BJ (cell line): ENCODE data around the gene C1orf50. TPM values are rescaled to one million over a fixed set of nuclear protein-coding genes. Genes with fewer than 3 reads are reported as not detected.

Source experiments
- CTCF ChIA-PET: fragments of 350-600 bp; formaldehyde crosslinking; extraction: SDS; loops from one replicate; lab custom pipeline; 2021; ENCODE audit warnings: antibody characterized with exemption, inconsistent platforms; lab: Yijun Ruan, JAX
- POLR2A ChIA-PET: fragments of 300-600 bp; sonication (Branson Sonifier 250); formaldehyde crosslinking; extraction: SDS; loops from one replicate; lab custom pipeline; 2021; ENCODE audit warnings: antibody characterized with exemption; lab: Charles Lee
- DNase-seq: peaks from one replicate; pipeline ENCODE4 v3.0.0-alpha.2; 2011; ENCODE audit warnings: low read depth
- H3K27me3 ChIP-seq: 2 replicates; pipeline ENCODE4 v1.6.0; 2011; ENCODE audit warnings: low read length; ENCODE audit not compliant: control insufficient read depth, insufficient read depth
- H3K36me3 ChIP-seq: 2 replicates; pipeline ENCODE4 v1.5.1; 2011; ENCODE audit warnings: low read length; ENCODE audit not compliant: control insufficient read depth, insufficient read depth
- H3K4me3 ChIP-seq: 2 replicates; pipeline ENCODE4 v1.5.1; 2011; ENCODE audit warnings: low read depth, mild to moderate bottlenecking, control low read depth, low read length
- polyA plus RNA-seq: library from polyadenylated mRNA; depleted of rRNA; stranded (reverse); fragments of >200 nt; gene quantifications from 2 replicates; pipeline ENCODE4 v1.2.3, GENCODE V29; 2011
- TF ChIP-seq, protein P1 (sequence below): IDR thresholded peaks from 2 replicates; pipeline ENCODE4 v1.5.1; 2011; ENCODE audit warnings: low read depth, mild to moderate bottlenecking, control low read depth, inconsistent platforms, low read length, moderate library complexity; ENCODE audit not compliant: insufficient read depth

Gene C1orf50
- polyA plus RNA-seq, 1 experiment = 2.0 TPM

- TF ChIP-seq, protein P1, sequence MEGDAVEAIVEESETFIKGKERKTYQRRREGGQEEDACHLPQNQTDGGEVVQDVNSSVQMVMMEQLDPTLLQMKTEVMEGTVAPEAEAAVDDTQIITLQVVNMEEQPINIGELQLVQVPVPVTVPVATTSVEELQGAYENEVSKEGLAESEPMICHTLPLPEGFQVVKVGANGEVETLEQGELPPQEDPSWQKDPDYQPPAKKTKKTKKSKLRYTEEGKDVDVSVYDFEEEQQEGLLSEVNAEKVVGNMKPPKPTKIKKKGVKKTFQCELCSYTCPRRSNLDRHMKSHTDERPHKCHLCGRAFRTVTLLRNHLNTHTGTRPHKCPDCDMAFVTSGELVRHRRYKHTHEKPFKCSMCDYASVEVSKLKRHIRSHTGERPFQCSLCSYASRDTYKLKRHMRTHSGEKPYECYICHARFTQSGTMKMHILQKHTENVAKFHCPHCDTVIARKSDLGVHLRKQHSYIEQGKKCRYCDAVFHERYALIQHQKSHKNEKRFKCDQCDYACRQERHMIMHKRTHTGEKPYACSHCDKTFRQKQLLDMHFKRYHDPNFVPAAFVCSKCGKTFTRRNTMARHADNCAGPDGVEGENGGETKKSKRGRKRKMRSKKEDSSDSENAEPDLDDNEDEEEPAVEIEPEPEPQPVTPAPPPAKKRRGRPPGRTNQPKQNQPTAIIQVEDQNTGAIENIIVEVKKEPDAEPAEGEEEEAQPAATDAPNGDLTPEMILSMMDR = no peak
- CTCF ChIA-PET = interaction anchor here (1.7 to 5.5 kb wide), 2 partner anchors 8 to 20 kb away, joined by 5 to 28 read pairs; no protein-coding TSS in a partner anchor
- POLR2A ChIA-PET = no interaction called here
- Histone ChIP-seq H3K36me3 (no peaks in the 10 kb centered on the region), H3K4me3 (no peak overlapping the region), H3K27me3 (no peaks in the 10 kb centered on the region)
- no peak for DNase-seq
These were observed 29.8 kb upstream of the C1orf50 start for GRCh38 chr1:42737257-42737656.

DNA sequence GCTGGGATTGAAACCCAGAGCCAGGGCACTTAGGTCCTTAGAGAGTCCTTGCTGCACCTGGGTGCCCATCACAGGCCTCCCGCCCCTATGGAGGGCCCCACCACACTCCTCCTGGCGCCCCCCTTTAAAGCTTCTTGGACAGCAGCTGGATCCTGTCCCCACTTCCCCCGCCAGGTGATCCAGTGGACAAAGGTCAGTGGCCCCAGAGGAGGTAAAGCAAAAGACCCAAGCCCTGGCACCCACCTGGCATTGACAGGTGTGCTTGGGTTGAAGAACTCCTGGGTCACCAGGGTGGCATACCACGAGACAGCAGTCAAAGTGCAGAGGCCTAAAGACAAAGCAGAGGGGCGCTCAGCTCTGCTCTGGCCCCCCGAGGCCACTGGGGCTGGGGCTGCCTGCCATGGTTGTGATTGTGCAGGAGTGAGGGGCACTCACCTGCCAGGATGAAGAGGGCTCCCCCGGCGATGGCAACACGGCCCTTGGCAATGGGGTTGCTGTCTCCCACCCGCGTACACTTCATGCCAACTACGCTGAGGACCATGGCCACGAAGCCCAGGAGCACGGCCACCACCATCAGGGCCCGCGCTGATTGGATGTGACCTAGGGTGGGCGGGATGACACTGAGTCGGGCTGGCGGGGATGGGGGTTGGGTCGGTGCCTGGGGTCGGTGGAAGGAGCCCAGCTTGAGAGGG is 28.9 kb upstream of the C1orf50 start:
- Histone ChIP-seq H3K36me3 (no peaks in the 10 kb centered on the region), H3K4me3 (no peak overlapping the region), H3K27me3 (no peaks in the 10 kb centered on the region)
- no peak for DNase-seq
- ChIA-PET CTCF (interaction anchor here (0.6 to 5.5 kb wide), 3 partner anchors 8 to 340 kb away, joined by 4 to 28 read pairs (median 5); no protein-coding TSS in a partner anchor), POLR2A (no interaction called here)
- TF ChIP-seq, protein P1 = no peak

GRCh38 chr1:42738678-42739226 is 28.3 kb upstream of the C1orf50 start:
- CTCF ChIA-PET = interaction anchor here (1.7 kb wide), 1 partner anchor 19 kb away, joined by 5 read pairs; no protein-coding TSS in a partner anchor
- no peaks in the 10 kb centered on the region for H3K36me3 ChIP-seq
- no peaks in the 10 kb centered on the region for H3K27me3 ChIP-seq
- no peak overlapping the region for H3K4me3 ChIP-seq
- TF ChIP-seq, protein P1 = no peak
- DNase-seq = no peak
- POLR2A ChIA-PET = no interaction called here

DNA sequence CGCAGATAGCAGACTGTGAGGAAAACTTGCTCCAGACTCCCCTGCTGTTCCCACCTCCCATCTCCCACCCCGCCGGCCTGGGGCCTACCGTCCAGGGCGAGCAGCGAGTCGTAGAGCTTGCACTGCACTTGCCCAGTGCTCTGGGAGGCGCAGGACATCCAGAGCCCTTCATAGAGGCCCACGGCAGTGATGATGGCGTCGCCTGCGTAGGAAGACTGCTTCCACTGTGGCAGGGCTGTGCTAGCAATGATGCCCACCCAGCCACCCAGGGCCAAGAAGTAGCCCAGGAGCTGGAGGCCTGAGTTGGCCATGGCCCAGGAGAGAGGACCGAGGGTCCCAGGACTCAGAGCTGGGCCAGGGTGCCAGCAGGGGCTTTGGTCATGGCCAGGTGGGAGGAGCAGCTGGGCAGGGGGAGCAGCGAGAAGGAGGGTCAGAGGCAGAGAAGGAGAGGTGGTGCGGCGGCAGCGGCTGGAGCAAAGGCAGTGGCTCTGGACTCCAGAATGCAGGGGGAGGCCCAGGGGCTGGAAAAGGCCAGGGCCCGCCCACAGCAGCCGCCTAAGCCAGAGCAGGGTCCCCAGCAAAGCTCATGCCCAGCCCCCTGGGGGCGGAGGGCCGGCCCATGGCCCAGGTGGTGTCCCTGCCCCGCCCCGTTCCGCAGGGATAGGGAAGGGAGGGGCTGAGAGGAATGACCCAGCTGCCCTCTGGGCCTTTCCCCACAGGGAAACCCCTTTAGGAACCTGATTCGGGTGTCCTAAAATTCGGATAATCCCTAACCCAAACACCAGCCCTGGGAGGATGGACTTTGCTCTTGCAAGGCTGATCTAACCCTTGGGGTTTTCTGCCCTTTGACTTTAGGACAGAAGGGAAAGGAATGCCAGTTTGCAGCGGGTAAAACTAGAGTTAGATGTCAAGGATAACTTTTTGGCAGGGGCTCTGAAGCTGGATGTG is 27.0 kb upstream of the C1orf50 start, which contains the start of gene CLDN19:
CLDN19 (minus strand) TSS at position 484 of the 948 bp plus-strand sequence; CDS start at position 311, 173 bp downstream.
- Histone ChIP-seq H3K27me3 (no peaks in the 10 kb centered on the region), H3K36me3 (no peaks in the 10 kb centered on the region), H3K4me3 (no peak within 1 kb of the TSS)
- POLR2A ChIA-PET = no interaction called here
- no peak for DNase-seq
- TF ChIP-seq, protein P1 = no peak
- CTCF ChIA-PET = no interaction called here
